ENCODE data around the gene NPDC1.
A peak's percentile ranks its signal among the peaks of the same experiment; 100 is the strongest.

NPDC1 gene

GRCh38 chr9:137027369-137028262 lies 18.4 kb downstream of the NPDC1 start, which contains the start of gene ABCA2:
Gene ABCA2 (minus strand): TSS chr9:137028237. CDS start chr9:137028140, 97 bp downstream.
- no peak for DNase-seq (ENCODE audit: low read depth)
- peak within 1 kb of the TSS; percentile 54 for H3K4me3 ChIP-seq (ENCODE audit: low read depth, low read length)
- TF ChIP-seq CTCF (conservative IDR thresholded peaks at IDR 0.05; ENCODE audit: low read depth, low read length): no peak

GRCh38 chr9:137026828-137027227 lies 19.1 kb downstream of the NPDC1 start:
- TF ChIP-seq CTCF (conservative IDR thresholded peaks at IDR 0.05; ENCODE audit: low read depth, low read length): no peak
- DNase-seq (ENCODE audit: low read depth): no peak
- H3K4me3 ChIP-seq (ENCODE audit: low read depth, low read length): no peak overlapping the region

- DNase-seq (ENCODE audit: low read depth): no peak
- H3K4me3 ChIP-seq (ENCODE audit: low read depth, low read length): no peak overlapping the region
- TF ChIP-seq CTCF (conservative IDR thresholded peaks at IDR 0.05; ENCODE audit: low read depth, low read length): no peak
These were observed 19.6 kb downstream of the NPDC1 start for GRCh38 chr9:137026384-137026783.

GRCh38 chr9:137025517-137025966 lies 20.4 kb downstream of the NPDC1 start:
- TF ChIP-seq CTCF (conservative IDR thresholded peaks at IDR 0.05; ENCODE audit: low read depth, low read length): no peak
- no peak overlapping the region for H3K4me3 ChIP-seq (ENCODE audit: low read depth, low read length)
- DNase-seq (ENCODE audit: low read depth): no peak

- no peak overlapping the region for H3K4me3 ChIP-seq (ENCODE audit: low read depth, low read length)
- no peak for TF ChIP-seq CTCF (conservative IDR thresholded peaks at IDR 0.05; ENCODE audit: low read depth, low read length)
- DNase-seq (ENCODE audit: low read depth): no peak
These were observed 22.4 kb downstream of the NPDC1 start for GRCh38 chr9:137023583-137023991.

- no peak overlapping the region for H3K4me3 ChIP-seq (ENCODE audit: low read depth, low read length)
- no peak for TF ChIP-seq CTCF (conservative IDR thresholded peaks at IDR 0.05; ENCODE audit: low read depth, low read length)
- DNase-seq (ENCODE audit: low read depth): no peak
These were observed 22.8 kb downstream of the NPDC1 start for GRCh38 chr9:137023157-137023556.

- TF ChIP-seq CTCF (conservative IDR thresholded peaks at IDR 0.05; ENCODE audit: low read depth, low read length): no peak
- DNase-seq (ENCODE audit: low read depth): no peak
- H3K4me3 ChIP-seq (ENCODE audit: low read depth, low read length): no peak overlapping the region
These were observed 23.3 kb downstream of the NPDC1 start for GRCh38 chr9:137022662-137023008.
